NCI-H146 (cell line): ENCODE measurements around the gene TRPC4AP.

ENCODE experiments used
- DNase-seq: peaks from one replicate; lab custom pipeline; 2025; lab: John Stamatoyannopoulos, UW

TRPC4AP gene

GRCh38 chr20:35000922-35001595 lies 91.5 kb downstream of the TRPC4AP start:
- DNase-seq: no peak

GRCh38 chr20:35000311-35000921 lies 92.2 kb downstream of the TRPC4AP start:
- DNase-seq: no peak

GRCh38 chr20:34999782-35000181 lies 92.8 kb downstream of the TRPC4AP start:
- no peak for DNase-seq

- DNase-seq: no peak
These were observed 93.6 kb downstream of the TRPC4AP start for GRCh38 chr20:34999021-34999451.

DNA sequence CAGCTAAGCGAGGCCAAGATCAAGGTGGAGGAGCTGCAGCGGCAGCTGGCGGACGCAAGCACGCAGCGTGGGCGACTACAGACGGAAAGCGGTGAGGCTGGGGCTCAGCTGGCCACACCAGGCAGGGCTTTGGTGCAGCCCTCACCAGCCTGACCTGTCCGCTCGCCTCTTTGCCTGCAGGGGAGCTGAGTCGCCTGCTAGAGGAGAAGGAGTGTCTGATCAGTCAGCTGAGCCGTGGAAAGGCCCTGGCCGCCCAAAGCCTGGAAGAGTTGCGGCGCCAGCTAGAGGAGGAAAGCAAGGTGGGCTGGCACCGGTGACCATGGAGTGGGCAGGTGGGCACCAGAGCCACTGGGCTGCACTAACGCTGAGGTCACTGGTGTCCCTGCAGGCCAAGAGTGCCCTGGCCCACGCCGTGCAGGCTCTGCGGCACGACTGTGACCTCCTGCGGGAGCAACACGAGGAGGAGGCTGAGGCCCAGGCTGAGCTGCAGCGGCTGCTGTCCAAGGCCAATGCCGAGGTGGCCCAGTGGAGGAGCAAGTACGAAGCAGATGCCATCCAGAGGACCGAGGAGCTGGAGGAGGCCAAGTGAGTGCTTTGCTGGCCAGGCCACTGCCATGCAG lies 94.2 kb downstream of the TRPC4AP start:
- DNase-seq: no peak

DNA sequence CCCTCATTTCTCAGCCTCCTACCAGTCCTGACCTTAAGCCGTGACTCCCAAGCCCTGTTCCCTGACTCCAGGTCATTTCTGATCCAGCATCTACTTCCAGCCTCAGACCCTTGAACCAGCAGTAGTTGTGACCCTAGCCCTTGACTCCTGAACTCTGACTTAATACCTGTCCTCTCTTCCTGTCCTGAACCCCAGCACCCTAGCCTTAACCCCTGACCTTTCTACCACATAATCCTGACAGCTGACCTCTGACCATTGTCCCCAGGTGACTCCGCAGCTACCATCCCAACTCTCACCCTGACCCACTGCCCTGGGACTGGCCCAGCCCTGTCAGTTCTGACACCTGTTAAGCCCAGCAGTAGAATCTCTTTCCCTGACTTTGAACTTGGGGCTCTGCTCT lies 94.8 kb downstream of the TRPC4AP start:
- DNase-seq: no peak

GRCh38 chr20:34997131-34997561 lies 95.5 kb downstream of the TRPC4AP start:
- DNase-seq: no peak

DNA sequence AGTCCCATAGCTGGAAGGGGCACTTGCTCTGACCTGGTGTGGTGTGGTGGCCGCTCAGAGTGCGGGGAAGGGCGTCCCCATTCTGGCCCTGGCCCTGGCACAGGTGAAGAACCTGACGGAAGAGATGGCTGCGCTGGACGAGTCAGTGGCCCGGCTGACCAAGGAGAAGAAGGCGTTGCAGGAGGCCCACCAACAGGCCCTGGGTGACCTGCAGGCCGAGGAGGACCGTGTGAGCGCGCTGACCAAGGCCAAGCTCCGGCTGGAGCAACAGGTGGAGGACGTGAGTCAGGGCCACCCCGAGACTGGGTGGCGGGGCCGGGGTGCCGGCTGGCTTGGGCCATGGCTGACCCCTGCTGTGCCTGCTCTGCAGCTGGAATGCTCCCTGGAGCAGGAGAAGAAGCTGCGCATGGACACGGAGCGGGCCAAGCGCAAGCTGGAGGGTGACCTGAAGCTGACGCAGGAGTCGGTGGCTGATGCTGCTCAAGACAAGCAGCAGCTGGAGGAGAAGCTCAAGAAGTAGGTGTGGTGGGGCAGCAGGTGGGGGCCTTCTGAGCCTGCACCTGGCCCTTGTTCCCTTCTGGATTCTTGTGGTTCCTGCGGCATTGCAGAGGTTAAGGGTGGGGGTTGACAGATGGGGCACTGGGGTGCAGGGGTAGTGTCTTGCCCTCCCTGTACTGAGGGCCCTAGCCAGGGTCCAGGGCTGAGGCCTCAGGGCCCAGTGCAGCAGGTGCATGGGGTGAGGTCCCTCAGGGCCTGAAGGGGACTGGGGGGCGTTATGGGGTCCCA lies 96.2 kb downstream of the TRPC4AP start:
- no peak for DNase-seq

DNA sequence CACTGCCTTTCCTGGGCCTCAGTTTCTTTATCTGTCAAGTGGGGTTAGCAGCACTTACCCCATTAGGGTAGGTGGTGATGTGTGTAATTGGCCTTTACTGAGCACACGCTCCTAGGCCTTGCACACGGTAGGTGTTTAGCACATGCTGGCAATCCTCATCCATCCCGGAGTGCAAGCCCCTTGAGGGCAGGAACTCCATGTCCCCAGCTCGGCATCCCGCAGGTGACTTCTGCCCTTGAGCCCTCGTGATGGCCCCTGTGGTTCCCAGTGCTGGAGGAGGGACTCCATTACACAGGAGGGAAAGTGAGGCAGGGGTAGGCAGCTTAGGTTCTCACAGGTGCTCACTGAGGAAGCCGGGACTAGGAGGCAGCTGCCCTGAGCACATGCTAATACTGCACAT lies 96.9 kb downstream of the TRPC4AP start:
- no peak for DNase-seq

GRCh38 chr20:34995192-34995591 lies 97.4 kb downstream of the TRPC4AP start:
- no peak for DNase-seq

- DNase-seq: no peak
These were observed 98.0 kb downstream of the TRPC4AP start for GRCh38 chr20:34994509-34995131.

- DNase-seq: no peak
These were observed 98.6 kb downstream of the TRPC4AP start for GRCh38 chr20:34993941-34994508.

DNA sequence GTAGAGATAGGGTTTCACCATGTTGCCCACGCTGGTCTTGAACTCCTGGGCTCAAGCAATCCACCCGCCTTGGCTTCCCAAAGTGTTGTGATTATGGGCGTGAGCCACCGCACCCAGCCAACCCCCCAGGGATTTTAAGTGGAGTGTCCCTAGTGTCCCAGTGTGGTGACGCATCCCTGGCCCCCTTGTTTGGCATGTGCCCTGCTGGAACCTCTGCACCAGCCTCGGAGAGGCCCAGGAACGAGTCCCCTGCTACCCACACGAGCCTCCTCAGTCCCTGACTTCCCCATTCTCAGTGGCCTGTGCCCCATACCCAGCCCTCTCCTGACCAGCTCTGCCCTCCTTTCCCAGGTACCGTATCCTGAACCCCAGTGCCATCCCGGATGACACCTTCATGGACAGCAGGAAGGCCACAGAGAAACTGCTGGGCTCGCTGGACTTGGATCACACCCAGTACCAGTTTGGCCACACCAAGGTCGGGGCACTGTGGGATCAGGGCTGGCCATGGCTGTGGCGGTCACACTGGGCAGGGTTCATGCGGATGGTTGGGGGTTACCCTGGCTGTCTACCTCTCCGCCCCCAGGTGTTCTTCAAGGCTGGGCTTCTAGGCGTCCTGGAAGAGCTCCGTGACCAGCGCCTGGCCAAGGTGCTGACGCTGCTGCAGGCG lies 99.7 kb downstream of the TRPC4AP start:
- no peak for DNase-seq

DNA sequence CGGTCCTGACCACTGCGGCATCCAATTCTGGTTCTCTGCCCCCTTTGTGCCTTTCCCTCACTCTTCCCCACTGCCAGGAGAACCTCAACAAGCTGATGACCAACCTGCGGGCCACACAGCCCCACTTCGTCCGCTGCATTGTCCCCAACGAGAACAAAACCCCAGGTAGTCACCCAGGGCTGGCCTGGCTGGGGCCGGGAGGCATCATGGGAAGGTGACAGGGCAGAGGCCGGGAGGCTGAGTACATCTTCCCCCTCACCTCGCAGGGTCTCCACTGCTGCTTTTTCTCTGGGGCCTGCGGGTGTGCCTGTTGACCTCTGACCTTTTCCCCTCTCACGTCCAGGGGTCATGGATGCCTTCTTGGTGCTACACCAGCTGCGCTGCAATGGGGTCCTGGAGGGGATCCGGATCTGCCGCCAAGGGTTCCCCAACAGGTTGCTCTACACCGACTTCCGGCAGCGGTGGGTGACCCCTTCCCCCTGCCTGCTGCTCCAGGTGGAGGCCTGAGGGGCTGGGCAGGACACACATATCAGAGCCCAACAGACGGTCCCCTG lies 101.9 kb downstream of the TRPC4AP start:
- no peak for DNase-seq

- no peak for DNase-seq
These were observed 102.4 kb downstream of the TRPC4AP start for GRCh38 chr20:34990231-34990630.

DNA sequence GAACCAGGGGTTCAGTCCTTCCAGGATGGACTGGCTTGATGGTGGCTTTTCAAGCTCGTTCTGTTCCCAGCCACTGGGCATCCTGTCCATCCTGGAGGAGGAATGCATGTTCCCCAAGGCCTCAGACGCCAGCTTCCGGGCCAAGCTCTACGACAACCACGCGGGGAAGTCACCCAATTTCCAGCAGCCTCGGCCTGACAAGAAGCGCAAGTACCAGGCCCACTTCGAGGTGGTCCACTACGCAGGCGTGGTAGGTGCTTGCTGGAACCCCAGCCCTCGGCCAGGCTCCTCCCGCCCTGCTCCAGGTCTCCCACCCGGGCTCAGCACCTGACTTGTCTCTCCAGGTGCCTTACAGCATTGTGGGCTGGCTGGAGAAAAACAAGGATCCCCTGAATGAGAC lies 102.9 kb downstream of the TRPC4AP start:
- no peak for DNase-seq

- DNase-seq: no peak
These were observed 103.5 kb downstream of the TRPC4AP start for GRCh38 chr20:34989118-34989517.

DNA sequence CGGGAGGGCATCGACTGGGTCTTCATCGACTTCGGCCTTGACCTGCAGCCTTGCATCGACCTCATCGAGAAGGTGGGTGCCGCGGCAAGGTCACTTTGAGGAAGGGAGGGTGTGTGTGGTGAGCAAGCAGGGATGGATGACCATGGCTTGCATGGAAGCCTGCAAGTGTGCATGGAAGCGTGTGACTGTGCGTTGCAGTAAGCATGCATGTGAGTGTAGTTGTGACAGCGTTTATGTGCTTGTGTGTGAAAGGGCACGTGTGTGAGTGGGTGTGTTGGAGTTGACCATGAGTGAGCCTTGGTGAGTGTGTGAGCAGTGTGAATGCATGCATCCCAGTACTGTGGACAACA lies 104.4 kb downstream of the TRPC4AP start:
- DNase-seq: no peak

DNA sequence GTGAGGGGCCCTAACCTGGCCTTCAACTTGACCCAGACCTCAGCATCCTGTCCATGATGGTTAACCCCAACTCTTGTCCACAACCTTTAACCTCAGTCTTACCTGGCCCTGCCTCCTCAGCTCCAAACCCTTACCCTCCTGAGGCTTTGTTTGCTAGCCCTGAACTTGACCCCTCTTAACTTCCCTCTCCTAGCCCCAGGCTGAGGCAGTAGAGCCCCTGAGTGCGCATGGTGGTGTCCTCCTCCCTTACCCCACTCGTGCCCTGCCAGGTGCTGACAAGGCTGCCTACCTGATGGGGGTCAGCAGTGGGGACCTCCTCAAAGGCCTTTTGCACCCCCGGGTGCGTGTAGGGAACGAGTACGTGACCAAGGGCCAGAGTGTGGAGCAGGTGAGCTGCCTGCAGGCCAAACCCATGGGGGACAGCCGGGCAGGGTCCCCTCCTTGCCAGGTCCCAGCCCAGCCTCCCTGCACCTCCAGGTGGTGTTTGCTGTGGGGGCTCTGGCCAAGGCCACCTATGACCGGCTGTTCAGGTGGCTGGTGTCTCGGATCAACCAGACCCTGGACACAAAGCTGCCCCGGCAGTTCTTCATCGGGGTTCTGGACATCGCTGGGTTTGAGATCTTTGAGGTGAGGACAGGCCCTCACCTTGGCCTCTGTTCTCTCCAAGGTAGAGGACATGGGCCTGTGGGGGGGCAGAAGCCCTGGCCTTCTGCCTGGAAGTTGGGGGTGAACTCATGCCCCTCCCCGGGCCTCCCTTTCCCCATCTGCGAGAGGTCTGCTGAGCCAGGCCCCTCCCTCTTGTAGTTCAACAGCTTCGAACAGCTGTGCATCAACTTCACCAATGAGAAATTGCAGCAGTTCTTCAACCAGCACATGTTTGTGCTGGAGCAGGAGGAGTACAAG lies 105.1 kb downstream of the TRPC4AP start:
- no peak for DNase-seq
